Stimulated activated CD4-positive, alpha-beta T cell treated with anti-CD3 and anti-CD28 coated beads, Interleukin-15, amount 100 ng/mL, for 48 hours (primary cell): ENCODE results near the gene NAT14.
"Not testable (repeated sequence)": the region's sequence is repeated elsewhere in the genome, so short reads cannot be mapped to it uniquely, and the experiment has no call there.

Experiments
- DNase-seq, 2 donors: peaks; one replicate each; pipeline ENCODE4 v3.0.0-alpha.2; 2020; ENCODE audit warnings: low read depth in 2 of 2

Gene NAT14

DNA sequence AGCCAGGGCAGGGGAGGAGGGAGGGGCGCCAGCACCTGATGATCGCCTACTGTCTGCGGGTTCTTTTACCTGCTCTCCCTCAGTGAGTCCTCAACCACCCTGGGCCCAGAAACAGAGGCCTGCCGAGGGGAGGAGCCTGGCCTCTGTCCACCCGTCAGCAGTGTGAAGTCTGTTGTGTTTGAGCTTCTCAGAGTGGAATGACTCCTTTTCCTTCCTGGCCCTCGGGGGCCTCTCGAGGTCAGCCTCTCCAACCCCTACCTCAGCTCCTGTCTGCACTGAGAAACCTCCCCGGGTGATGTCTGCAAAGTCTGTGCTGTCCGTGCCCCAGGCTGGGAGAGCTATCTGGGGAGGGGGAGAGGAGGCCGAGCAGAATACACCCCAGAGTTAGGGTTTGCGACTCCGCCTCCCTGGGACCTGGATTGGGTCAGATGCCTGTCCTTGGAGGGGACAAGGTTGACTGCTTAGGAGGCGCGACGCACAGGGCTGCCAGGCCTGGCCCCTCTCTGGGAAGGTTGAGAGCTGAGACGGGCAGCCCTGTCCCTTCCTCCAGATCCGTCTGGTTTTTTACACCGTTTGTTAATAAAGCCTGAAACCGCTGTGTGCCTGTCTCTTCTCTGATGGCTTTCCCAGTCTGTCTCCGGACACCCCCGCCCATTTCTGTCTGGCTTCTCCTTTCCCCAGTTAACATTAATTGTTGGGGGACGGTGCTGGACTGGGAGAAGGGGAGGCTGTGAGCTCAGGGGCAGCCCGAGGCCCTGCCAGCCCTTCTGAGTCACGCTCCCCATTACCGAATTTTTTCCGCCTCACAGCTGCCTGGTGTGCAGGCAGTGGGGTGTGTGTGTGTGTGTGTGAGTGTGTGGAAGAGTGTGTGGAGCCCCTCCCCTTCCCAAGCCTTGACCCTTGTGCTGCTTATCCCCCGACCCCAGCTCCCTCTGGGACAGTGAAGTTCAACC is 2.3 kb downstream of the NAT14 start:
- peak; percentile 47 to 58 for DNase-seq

DNA sequence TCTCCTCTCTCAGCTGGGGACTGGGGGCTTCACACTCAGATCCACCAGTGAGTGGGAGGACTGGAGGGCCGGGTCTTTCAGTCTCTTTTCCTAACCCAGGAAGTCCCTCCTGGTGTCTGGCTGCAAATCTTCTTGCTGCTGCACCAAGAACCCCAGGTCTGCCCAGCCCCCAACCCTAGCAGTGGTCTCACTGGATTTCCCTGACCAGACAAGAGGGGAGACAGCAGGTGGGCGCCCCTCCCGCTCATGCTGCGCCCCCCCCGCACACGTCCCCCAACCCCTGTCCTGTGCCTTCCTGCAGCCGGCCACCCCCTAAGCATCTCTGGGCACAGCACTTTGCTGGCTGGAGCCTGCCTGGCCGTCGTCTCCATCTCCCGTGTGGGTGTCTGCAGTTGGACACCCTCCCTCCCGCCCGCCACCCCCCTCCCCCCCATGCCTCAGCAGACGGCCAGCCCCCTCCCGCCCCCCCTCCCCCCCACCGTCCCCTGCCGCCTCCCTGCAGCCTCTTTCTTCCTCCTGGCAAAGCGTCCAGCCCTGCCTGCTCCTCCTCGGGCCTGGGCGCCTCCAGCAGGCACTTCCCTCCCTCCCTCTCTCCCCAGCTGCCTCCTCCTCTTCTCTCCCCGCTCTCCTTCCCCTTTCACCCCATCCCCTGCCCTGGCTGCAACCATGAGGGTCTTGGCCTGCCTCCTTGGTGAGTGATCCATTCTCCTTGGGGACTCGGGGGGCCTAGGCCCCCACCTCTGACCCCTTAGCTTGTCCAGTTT is 3.1 kb downstream of the NAT14 start, which contains the start of gene SSC5D:
Gene SSC5D, plus strand, starts transcription at position 513 of the 764 bp plus-strand sequence. Its CDS starts 154 bp downstream, at position 667.
- DNase-seq: no peak

GRCh38 chr19:55488986-55489710 is 4.2 kb downstream of the NAT14 start:
- DNase-seq: no peak

DNA sequence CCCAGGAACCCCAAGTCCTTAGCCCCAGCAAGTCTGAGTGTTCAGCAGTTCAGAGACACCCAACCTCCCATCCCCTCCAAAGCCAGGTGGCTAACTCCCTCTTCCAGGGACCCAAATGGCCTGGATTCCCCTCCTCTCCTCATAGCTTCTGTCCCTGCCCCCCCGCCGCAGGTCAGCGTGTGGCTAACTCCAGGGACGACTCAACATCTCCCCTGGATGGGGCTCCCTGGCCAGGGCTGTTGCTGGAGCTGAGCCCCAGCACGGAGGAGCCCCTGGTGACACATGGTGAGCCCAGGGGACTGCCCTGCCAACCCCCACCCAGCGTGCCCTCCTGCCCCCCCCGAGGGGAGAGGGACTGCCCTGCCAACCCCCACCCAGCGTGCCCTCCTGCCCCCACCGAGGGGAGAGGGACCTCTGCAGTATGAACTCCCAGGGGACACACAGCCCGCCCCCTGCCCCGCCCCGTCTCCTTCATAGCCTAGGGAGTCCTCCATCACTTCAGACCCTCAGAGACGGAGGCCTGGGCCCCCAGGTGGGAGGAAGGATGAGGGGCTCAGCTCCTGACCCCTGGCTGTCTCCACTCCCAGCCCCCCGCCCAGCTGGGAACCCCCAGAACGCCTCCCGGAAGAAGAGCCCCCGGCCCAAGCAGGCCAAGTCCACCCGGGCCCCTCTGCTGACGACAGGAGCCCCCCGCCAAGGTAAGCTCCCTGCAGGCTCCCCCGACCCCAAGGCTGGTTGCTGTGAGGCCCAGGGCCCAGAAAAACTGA is 4.9 kb downstream of the NAT14 start:
- DNase-seq: no peak

- no peak for DNase-seq
Observed at GRCh38 chr19:55490478-55491432, 5.8 kb downstream of the NAT14 start.

DNA sequence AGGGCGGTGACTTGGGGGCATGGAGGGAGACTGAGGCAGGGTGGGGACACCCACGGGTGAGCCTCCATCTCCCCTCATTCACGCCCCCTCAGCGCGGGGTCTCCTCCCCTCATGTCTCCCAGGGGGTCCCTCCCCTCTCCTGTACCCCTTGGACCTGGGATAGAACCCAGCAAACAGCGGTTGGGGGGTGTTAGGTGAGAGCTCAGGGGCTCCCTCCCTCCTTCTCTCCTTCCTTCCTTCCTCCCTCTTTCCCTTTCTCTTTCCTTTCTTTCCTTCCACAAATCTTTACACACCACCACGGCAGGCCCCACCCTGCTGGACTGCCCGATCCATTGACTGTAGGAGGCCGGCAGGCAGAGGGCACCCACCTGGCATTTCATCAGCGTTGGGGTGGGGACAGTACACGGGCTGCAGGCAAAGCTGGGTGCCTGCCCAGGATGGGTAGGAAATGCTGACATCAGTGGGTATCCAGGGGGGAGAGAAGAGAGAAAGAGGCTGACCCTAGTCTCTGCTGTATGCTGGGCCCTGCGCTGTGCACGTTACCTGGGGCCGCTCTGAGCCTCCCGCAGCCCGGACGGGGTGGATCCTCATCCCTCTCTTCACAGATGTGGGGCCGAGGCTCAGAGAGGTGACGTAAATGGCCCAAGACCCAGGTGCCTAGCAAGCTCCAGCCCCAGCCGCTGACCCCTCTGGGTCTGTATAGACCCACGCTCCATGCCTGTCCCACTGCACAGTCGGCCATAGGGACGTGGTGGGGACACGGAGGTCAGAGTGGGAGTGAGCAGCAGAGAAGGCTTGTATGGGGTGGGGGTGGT is 6.8 kb downstream of the NAT14 start:
- DNase-seq: no peak

DNA sequence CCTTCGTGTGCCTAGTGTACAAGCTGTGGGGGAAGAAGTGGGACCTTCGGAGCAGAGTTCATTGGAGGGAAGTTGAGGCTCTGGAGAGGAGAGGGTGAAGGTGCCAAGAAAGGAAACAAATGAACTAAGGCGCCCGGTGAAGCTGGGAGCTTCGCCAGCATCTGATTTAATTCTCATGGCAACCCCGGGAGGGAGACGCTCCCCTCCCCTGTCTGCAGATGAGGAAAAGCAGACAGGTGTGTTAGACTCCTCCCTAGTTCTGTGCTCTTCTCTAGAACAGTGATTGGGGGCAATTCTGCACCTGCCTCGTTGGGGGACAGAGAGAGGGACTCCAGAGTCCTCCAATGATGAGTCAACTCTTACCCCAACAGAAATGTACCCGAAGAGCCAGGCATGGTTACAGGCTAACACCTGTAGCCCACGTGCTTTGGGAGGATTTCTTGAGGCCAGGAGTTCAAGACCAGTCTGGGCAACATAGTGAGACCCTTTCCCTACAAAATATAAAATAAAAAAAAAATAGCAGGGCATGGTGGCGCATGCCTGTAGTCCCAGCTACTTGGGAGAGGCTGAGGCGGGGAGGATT is 7.5 kb downstream of the NAT14 start:
- DNase-seq: no peak

- DNase-seq: no peak
Observed at GRCh38 chr19:55493052-55493644, 8.2 kb downstream of the NAT14 start.

DNA sequence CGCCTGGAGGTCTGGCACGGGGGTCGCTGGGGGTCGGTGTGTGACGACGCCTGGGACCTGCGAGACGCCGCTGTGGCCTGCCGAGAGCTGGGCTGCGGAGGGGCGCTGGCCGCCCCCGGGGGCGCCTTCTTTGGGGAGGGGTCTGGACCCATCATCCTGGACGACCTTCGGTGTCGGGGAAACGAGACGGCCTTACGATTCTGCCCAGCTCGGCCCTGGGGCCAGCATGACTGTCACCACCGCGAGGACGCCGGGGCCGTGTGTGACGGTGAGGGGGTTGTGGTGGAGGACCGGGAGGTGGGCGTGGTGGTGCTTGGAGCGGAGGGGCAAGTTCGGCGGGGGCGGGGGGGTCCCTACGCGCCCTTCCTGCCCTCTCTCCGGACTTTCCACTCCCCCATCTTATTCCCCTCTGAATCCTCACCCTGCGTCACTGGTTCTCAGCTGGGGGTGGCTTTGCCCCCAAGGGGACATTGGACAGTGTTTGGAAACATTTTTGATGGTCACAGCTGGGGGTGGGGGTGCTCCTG is 8.7 kb downstream of the NAT14 start:
- DNase-seq: no peak

DNA sequence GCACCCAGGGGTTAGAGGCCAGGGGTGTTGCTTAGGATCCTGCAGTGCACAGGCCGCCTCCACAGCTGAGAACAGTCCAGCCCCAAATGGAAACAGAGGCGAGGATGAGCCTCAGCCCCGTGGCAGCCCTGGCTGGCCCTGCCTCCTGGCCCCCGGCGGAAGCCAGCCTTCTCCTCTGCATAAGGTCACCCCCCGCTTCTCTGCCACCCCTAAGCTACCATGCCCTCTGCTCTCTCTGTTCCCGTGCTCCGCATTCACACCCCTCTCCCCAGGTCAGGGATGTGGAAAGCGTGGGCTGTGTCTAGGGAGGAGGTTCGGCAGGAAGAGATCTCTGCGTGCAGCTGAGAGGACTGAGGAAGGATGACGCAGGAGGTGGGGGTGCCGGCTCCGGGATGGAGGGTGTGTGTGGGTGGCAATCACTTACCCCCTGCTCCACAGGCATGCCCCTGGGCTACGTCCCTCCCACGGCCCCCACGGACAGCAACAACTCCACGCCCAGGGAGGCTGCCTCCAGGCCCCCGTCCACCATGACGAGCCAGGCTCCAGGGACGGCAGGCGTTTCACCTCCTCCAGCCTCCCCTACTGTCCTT is 9.3 kb downstream of the NAT14 start:
- no peak for DNase-seq

DNA sequence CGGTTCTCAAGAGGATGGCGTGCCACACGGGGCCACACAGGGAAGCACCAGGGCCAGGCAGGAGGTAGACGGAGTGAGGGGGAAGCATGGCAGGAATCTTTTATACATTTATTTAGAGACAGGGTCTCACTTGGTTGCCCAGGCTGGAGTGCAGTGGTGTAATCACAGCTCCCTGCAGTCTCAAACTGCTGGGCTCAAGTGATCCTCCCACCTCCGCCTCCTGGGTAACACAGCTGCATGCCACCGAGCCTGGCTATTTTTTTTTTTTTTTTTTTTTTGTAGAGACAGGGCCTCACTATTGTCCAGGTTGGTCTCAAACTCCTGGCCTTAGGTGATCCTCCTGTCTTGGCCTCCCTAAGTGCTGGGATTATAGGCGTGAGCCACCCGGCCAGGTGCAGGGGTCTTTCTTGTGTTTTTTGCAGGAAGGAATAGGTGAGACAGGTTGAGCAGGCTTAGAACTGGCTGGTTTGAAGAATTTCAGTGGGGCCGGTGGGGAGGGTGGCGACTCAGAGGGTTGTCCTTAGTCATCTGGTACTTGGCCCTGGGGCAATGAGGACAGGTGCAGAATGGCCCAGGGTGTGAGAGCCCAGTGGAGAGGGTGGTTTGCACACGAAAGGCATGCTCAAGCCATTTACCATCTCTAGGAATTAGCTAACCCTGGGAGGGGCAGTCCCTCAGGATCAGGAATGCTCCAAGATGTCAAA is 10.8 kb downstream of the NAT14 start:
- no peak for DNase-seq

GRCh38 chr19:55496820-55497219 is 11.8 kb downstream of the NAT14 start:
- not testable (repeated sequence) for DNase-seq

GRCh38 chr19:55497763-55498162 is 12.8 kb downstream of the NAT14 start:
- no peak for DNase-seq

DNA sequence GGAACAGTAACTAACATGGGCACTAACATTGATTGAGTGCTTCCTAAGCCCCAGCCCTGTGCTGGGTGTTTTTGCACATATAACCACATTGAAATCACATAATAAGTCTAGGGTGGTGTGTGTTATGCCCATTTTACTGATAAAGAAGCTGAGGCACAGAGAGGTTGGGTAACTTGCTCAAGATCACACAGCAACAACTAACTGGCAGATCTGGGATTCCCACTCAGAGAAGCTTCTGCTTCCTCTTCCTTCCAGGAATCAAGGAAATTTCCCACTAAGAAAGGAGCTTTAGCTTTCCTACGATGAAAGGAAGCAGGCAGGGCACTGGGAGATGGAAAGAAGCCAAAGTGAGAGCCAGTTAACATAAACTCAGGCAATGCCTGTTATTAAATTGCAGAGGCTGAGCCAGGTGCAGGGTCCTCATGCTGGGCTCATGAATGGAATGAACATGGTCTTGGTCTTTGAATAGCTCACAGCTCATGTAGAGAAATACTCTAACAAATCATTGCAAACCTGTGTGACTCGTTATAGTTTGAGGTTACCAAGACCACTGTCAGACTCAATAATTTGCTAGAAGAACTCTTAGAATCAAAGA is 13.4 kb downstream of the NAT14 start:
- DNase-seq: no peak

GRCh38 chr19:55500368-55500952 is 15.5 kb downstream of the NAT14 start:
- no peak for DNase-seq

- no peak for DNase-seq
Observed at GRCh38 chr19:55502197-55502952, 17.4 kb downstream of the NAT14 start.
